ENCODE data around the gene CSGALNACT2. TPM values are rescaled to one million over a fixed set of nuclear protein-coding genes. Genes with fewer than 3 reads are reported as not detected.

Gene CSGALNACT2
- total RNA-seq, 1 experiment from 2014 or later: 7.9 TPM

DNA sequence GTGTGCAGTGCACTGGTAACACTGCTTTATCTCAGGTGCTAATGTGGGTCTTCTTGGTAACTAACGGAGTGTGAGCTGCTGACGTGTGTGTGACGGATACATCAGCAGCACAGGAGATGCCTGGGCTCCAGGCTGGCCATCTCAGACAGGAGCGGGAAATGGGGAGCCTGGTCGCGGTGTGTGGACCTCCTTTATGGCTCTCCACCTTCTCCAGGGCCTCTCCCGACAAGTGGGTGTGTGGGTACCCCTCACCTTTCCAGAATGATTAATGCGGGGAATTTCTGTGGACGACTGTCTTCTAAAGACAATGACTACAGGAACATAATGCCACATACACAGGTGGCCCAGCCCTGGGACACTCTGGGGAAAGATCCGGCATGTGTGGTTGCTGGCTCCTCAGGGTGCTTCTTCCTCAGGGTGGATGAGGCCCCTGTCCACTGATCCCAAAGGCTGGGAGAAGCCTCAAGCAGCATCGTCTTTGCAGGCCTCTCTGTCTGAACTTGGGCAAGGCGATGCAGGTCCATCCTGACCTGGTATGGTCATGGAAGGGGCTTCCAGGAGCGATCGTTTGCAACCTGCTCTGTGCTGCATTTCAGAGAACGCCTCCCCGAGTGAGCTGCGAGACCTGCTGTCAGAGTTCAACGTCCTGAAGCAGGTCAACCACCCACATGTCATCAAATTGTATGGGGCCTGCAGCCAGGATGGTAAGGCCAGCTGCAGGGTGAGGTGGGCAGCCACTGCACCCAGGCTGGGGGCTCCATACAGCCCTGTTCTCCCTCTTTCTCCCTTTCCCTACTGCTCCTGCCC lies 20.3 kb upstream of the CSGALNACT2 start:
- no peaks in the 10 kb centered on the region for H3K4me1 ChIP-seq
- H3K9me3 ChIP-seq (replicated peaks): no peaks in the 10 kb centered on the region
- no peaks in the 10 kb centered on the region for H3K27me3 ChIP-seq
- no peak overlapping the region for H3K27ac ChIP-seq
- no peaks in the 10 kb centered on the region for H3K36me3 ChIP-seq
- DNase-seq: no peak
- H3K4me3 ChIP-seq: no peak overlapping the region

DNA sequence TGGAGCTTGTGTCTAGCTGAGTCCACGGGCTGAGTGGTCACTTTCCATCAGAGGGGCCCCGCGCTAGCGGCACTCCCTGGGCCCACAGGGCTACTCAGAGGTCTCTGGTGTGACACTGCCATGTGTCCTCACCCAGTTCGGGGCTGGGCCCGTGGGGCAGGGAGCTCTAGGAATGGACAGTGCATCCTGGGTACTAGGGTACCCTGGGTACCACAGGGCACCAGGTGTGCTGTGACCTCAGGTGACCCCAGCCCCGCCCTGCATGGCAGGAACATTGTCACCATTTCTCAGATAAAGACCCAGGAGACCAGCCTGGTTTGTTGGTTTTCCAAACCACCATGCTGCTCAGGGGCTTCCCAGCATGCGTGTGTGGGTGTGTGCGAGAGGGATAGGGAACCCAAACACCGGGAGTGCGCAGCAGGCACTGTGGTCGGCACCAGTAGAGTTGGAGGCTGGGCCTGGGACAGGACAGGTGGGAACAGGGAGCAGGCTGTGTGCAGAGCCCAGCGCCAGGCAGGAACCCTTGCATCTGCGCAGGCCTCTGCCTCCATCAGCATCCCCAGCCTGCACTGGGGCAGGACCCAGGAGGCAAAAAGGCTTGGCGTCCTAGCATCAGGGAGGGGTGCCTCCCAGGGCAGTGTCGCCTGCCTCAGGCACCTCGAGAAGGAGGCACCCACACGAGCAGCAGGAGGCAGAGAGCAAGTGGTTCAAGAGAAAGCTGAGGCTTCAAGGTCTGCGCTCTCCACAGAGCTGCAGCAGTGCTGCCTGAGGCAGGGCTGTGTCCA lies 19.4 kb upstream of the CSGALNACT2 start:
- no peak for DNase-seq
- Histone ChIP-seq H3K36me3 (no peaks in the 10 kb centered on the region), H3K9me3 (replicated peaks) (no peaks in the 10 kb centered on the region), H3K4me3 (no peak overlapping the region), H3K27me3 (no peaks in the 10 kb centered on the region), H3K4me1 (no peaks in the 10 kb centered on the region), H3K27ac (no peak overlapping the region)

DNA sequence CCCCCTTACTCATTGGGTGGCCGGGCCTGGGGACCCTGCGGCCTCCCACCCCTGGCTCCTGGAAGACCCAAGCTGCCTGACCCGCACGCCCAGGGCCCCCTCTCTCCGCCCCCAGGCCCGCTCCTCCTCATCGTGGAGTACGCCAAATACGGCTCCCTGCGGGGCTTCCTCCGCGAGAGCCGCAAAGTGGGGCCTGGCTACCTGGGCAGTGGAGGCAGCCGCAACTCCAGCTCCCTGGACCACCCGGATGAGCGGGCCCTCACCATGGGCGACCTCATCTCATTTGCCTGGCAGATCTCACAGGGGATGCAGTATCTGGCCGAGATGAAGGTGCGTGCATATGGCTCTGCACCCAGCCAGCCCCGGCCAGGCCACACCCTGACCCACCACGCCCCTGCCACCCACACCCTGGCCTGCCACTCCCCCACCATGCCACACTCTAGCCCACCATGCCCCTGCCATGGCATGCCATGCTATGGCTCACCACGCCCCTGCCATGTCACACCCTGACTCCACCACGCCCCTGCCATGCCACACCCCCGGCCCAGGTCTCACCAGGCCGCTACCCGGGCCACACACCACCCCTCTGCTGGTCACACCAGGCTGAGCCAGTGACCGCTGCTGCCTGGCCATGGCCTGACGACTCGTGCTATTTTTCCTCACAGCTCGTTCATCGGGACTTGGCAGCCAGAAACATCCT lies 18.7 kb upstream of the CSGALNACT2 start:
- no peak for DNase-seq
- Histone ChIP-seq H3K9me3 (replicated peaks) (no peaks in the 10 kb centered on the region), H3K4me3 (no peak overlapping the region), H3K27me3 (no peaks in the 10 kb centered on the region), H3K4me1 (no peaks in the 10 kb centered on the region), H3K36me3 (no peaks in the 10 kb centered on the region), H3K27ac (no peak overlapping the region)

DNA sequence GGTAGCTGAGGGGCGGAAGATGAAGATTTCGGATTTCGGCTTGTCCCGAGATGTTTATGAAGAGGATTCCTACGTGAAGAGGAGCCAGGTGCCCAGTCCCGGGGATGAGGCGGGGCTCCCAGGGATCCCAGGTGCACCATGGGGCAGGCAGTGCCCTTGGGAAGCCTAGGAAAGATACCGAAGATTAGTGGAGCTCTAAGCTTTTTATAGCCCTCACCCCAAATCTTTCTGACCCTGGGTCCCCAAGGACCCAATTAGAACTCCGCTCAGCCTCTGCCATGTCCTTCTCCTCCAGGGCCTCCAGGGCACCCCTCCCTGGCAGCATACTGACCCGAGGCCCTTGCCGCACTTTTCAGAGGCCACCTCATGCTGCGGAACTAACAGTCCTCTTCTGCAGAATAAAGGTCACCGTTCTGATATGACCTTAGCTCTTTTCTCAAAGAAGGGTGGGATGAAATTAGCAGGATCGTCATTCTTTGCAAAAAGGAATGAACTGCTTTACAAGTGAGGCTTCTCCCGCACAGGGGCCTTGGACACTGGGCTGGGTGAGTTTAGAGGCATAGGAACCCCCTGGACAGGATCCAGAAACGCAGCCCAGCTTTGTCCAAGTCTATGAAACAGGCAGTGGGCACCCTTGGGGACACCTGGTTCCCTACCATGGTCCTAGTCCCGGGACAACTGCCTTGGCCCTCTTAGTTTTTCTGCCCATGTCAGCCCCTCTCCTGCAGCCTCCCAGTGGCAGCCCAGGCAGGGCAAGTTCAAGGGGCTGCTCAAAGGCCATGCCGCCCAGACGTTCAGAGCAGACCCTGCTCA lies 17.9 kb upstream of the CSGALNACT2 start:
- no peaks in the 10 kb centered on the region for H3K27me3 ChIP-seq
- no peaks in the 10 kb centered on the region for H3K9me3 ChIP-seq (replicated peaks)
- no peak for DNase-seq

DNA sequence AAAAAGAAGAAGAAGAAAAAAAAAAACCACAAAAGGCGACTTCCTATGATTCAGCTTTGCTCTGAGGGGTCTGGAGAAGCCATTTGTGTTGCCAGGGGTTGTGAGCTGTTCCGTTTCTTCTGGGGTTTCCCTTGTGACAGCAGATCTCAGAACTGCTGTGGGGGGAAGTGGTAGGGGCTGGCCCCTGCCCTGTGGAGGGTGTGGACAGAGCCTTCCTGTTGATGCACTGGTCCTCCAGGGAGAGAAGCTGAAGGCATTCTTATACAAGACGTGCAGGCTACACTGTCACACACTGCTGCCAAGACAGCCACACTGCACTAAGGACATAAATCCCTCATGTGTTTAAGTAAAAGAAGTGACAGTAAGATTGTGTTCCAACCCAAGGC lies 17.3 kb upstream of the CSGALNACT2 start:
- no peaks in the 10 kb centered on the region for H3K9me3 ChIP-seq (replicated peaks)
- H3K36me3 ChIP-seq: no peaks in the 10 kb centered on the region
- H3K4me1 ChIP-seq: no peaks in the 10 kb centered on the region
- H3K27ac ChIP-seq: no peak overlapping the region
- DNase-seq: no peak
- H3K27me3 ChIP-seq: no peaks in the 10 kb centered on the region
- H3K4me3 ChIP-seq: no peak overlapping the region

More for the DNA sequence above, 17.9 kb upstream of the CSGALNACT2 start:
- Histone ChIP-seq H3K4me1 (no peaks in the 10 kb centered on the region), H3K27ac (no peak overlapping the region), H3K4me3 (no peak overlapping the region), H3K36me3 (no peaks in the 10 kb centered on the region)

DNA sequence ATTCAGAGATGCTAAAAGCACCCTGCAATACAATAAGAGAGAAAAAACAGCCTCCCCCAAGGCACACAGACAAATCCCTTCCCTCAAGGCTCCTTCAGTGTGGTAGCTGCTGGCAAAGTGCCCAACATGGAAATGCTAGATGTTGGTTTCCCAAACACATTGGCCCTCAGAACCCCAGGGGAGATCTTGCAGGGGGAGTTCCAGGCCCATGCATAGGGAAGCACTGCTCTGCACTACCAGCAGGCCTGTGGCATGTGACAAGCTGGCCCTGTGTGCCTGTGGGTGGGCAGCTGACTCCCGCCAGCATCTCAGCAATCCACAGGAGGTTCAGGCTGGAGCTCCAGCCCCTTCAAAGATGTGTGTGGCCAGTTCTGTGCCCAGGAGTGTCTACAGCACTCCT lies 16.8 kb upstream of the CSGALNACT2 start:
- Histone ChIP-seq H3K27me3 (no peaks in the 10 kb centered on the region), H3K4me1 (no peaks in the 10 kb centered on the region), H3K27ac (no peak overlapping the region), H3K36me3 (no peaks in the 10 kb centered on the region), H3K9me3 (replicated peaks) (no peaks in the 10 kb centered on the region), H3K4me3 (no peak overlapping the region)
- DNase-seq: peak in 1 of 2 experiments; percentile 2

DNA sequence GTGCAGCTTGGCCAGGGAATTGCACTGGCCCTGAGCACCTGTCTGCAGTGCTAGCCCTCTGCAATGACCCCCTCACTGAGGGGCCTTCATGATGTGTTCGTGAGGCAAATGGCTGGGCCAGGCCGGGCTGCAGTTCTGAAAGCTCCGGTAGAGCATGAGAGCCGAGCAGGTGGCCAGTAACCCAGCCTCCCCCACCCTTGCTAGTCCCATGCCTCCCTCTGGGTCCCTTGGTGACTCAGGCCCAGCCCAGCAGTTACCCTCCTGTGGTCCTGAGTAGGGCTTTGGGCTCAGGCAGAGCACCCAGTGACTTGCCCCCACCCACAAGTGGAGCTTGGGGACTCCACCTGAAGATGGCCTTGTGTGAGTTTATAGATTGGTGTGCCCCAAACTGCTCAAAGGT lies 16.1 kb upstream of the CSGALNACT2 start:
- Histone ChIP-seq H3K27ac (no peak overlapping the region), H3K9me3 (replicated peaks) (no peaks in the 10 kb centered on the region), H3K4me1 (no peaks in the 10 kb centered on the region), H3K36me3 (no peaks in the 10 kb centered on the region), H3K27me3 (no peaks in the 10 kb centered on the region), H3K4me3 (no peak overlapping the region)
- DNase-seq: no peak

DNA sequence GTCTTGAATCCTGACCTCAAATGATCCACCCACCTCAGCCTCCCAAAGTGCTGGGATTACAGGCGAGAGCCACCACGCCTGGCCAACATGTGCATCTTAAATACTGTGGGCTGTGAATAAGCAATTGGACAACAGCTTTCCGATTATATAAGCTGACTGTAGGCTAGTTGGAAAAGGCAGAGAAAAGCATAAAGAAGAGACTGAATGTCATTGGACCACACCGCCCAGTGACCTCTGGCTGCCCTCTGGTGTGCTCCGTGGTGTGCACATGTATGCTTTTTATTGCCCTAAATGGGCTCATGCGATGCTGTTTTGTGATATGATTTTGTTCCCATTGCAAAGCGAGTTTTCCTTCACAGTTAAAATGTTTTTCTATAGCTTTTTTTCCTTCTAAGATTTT lies 15.4 kb upstream of the CSGALNACT2 start:
- no peaks in the 10 kb centered on the region for H3K27me3 ChIP-seq
- no peaks in the 10 kb centered on the region for H3K9me3 ChIP-seq (replicated peaks)
- no peak overlapping the region for H3K27ac ChIP-seq
- no peaks in the 10 kb centered on the region for H3K4me1 ChIP-seq
- H3K4me3 ChIP-seq: no peak overlapping the region
- DNase-seq: no peak
- H3K36me3 ChIP-seq: no peaks in the 10 kb centered on the region

DNA sequence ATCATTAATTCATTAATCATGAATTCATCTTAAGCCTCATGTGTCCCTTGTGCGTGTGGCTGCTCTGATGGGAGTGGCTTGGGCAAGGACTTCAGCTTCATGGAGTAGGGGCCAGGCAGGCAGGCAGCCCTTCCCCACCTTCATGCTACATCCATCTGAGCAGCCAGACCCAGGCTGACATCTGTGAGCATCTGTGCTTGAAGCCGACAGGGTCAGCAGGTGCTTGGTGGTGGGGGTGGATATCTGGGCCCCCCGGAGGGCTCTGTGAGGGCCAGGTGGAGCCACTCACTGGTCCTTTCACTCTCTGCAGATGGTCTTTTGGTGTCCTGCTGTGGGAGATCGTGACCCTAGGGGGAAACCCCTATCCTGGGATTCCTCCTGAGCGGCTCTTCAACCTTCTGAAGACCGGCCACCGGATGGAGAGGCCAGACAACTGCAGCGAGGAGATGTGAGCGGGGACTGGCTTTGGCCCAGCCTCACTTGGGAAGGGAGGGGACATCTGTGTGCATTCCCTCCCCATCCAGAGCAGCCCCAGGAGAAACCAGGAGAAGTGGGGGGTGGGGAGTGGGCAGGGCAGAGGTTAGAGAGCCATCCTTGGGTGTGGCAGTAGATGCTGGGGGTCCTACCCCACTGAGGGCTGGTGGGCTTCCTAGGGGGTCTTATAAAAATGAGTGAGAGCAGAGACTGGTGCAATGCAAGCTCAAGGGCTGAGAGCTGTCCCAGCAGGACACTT lies 14.7 kb upstream of the CSGALNACT2 start:
- no peak for DNase-seq
- no peak overlapping the region for H3K4me3 ChIP-seq
- no peaks in the 10 kb centered on the region for H3K36me3 ChIP-seq
- no peaks in the 10 kb centered on the region for H3K9me3 ChIP-seq (replicated peaks)
- H3K4me1 ChIP-seq: no peaks in the 10 kb centered on the region
- no peak overlapping the region for H3K27ac ChIP-seq
- no peaks in the 10 kb centered on the region for H3K27me3 ChIP-seq

DNA sequence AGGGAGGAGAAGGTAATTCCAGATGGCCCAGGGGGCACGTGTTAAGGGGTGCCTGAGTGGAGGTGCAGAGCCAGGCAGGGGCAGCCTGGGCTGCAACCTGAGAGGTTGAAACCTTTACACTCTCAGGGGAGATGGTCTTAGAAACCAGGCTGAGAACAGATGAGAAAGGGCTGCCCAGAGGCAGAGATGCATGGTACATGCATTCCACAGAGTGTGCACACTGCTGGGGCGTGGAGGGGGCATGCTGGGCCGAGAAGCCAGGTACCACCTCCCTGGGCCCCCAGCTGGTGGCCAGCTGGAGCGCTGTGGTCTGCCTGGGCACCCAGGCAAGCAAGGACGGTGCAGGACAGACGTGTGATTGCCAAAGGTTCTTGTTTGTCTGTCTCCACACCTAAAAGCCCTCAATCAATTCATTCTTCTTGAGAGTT lies 14.1 kb upstream of the CSGALNACT2 start:
- no peak overlapping the region for H3K27ac ChIP-seq
- no peaks in the 10 kb centered on the region for H3K9me3 ChIP-seq (replicated peaks)
- H3K4me3 ChIP-seq: no peak overlapping the region
- 0 out of 2 replicates have a peak, but pooled peaks cover 1% of the 10 kb centered on the region for H3K4me1 ChIP-seq
- DNase-seq: no peak
- no peaks in the 10 kb centered on the region for H3K36me3 ChIP-seq
- no peaks in the 10 kb centered on the region for H3K27me3 ChIP-seq

DNA sequence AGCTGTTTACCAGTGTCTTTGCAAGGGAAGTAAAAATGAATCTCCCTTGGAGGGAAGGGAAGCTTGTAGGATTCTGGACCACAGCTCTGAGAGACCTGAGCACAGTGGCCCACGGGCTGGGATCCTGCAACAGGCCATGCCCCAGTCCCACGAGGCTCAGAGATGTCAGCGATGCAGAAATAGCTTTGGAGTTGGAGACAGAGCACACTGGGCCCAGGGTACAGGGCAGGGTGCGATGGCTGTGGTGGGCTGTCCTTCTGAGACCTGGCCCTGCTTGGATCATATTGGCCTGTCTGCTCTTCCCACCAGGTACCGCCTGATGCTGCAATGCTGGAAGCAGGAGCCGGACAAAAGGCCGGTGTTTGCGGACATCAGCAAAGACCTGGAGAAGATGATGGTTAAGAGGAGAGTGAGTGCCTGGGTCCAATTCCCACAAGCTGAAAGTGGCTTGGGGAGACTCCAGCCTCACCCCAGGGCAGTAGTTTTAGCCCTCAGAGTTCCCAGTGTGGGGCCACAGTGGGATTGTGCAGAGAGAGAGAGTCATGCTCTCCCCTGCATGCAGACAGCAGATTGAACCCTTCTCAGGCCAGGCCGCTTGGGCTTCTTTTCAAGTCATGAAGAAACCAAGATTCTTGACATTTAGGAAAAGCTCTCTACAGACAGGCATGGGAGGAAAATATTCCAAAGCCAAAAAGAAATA lies 13.5 kb upstream of the CSGALNACT2 start:
- Histone ChIP-seq H3K36me3 (no peaks in the 10 kb centered on the region), H3K27ac (no peak overlapping the region), H3K4me1 (0 out of 2 replicates have a peak, but pooled peaks cover 3% of the 10 kb centered on the region), H3K9me3 (replicated peaks) (no peaks in the 10 kb centered on the region), H3K4me3 (no peak overlapping the region), H3K27me3 (no peaks in the 10 kb centered on the region)
- DNase-seq: no peak

DNA sequence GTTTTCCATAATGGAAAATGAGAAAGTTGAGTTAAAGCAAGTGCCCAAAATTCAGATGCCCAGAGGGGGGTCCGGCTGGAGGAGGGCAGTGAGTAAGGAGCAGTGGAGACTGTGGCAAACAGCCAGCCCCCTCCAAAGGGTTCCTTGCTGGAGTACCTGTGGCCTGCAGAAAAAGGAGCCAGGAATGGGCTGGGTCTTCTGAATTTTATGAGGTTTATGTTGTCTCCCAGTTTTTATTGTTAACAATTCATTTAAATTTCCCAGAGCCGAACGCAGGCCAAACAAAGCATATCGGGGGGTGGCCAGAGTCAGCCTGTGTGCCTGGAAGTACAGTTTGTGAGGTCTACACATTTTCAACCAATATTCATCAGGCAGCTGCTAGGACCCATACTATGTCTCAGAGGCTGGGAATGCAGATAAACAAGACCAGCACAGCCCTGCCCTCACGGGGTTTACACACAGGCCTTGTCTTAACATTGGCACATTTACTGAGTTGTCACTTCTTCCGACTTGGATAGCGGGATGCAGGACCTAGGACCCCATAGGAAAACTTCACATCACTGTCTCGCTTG lies 12.9 kb upstream of the CSGALNACT2 start:
- no peaks in the 10 kb centered on the region for H3K36me3 ChIP-seq
- no peak for DNase-seq
- H3K9me3 ChIP-seq (replicated peaks): no peaks in the 10 kb centered on the region

More for the DNA sequence above, 12.9 kb upstream of the CSGALNACT2 start:
- no peak overlapping the region for H3K27ac ChIP-seq
- 0 out of 2 replicates have a peak, but pooled peaks cover 3% of the 10 kb centered on the region for H3K4me1 ChIP-seq
- H3K4me3 ChIP-seq: no peak overlapping the region
- H3K27me3 ChIP-seq: no peaks in the 10 kb centered on the region

Measured in SJCRH30 (cell line).